Fibroblast of mammary gland (primary cell): Measurements from ENCODE around the gene FREY1.

ENCODE experiments used
- DNase-seq: peaks from one replicate; pipeline ENCODE4 v3.0.0-alpha.2; 2010; ENCODE audit warnings: low read depth
- H3K4me3 ChIP-seq: 2 replicates; pipeline ENCODE4 v1.5.1; 2011; ENCODE audit warnings: low read depth, mild to moderate bottlenecking, low read length, moderate library complexity; ENCODE audit not compliant: control insufficient read depth
- CTCF ChIP-seq: conservative IDR thresholded peaks from 2 replicates; pipeline ENCODE4 v1.5.1; 2011; ENCODE audit warnings: low read depth, low read length, inconsistent platforms; ENCODE audit not compliant: control insufficient read depth, insufficient read depth

The FREY1 gene

DNA sequence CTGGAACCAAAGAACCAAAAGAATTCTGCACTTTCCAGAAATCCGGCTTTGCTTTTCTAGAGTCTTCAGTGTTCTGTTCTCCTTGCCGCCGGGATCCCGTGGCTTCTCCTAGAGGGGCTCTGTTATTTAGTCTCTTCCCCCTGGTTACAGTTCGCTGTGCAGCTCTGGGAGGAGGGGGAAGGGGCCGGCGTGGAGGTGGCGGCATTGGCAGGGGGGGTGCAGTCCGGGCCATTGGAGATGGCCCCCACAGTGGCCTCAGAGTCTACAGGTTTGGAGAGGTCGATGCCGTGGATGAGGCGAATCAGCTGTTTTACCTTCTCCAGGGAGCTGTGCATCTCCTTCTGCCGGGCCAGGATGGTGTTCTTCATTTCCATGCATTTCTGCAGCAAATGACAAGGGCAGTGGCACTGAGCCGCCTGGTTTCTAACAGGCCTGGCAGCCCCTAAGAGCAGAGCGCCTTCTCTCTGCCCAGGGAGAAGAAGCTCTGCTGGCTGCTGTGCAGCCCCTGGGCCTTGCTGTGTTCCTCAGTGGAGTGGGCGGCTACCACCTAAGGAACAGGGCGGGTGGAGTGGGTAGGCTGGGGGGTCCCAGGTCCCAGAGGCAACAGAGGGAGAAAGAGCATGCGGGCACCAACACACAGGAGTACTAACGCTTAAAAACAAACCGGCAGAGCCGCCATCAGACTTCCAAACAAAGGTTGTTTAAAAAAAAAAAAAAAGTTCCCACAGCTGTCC is 26.9 kb upstream of the FREY1 start:
- TF ChIP-seq CTCF, result no peak
- H3K4me3 ChIP-seq, result no peak overlapping the region

GRCh38 chr11:45933131-45933831 is 26.2 kb upstream of the FREY1 start:
- no peak for TF ChIP-seq CTCF
- no peak overlapping the region for H3K4me3 ChIP-seq
- peak; percentile 52 for DNase-seq

More for the DNA sequence above, 26.9 kb upstream of the FREY1 start:
- no peak for DNase-seq

- no peak for DNase-seq
- TF ChIP-seq CTCF, result no peak
- no peak overlapping the region for H3K4me3 ChIP-seq
These were observed 25.1 kb upstream of the FREY1 start for GRCh38 chr11:45932217-45932616.

- no peak overlapping the region for H3K4me3 ChIP-seq
- no peak for DNase-seq
- TF ChIP-seq CTCF, result no peak
These were observed 24.7 kb upstream of the FREY1 start for GRCh38 chr11:45931739-45932138.

- H3K4me3 ChIP-seq, result no peak overlapping the region
- DNase-seq, result no peak
- no peak for TF ChIP-seq CTCF
These were observed 24.0 kb upstream of the FREY1 start for GRCh38 chr11:45930951-45931570.

- no peak overlapping the region for H3K4me3 ChIP-seq
- no peak for TF ChIP-seq CTCF
- no peak for DNase-seq
These were observed 23.1 kb upstream of the FREY1 start for GRCh38 chr11:45930031-45930794.
